HepG2 (cell line): Measurements from ENCODE around the gene ZNF239. TPM values are rescaled to one million over a fixed set of nuclear protein-coding genes. Genes with fewer than 3 reads are reported as not detected.
A peak's percentile ranks its signal among the peaks of the same experiment; 100 is the strongest.
"Not testable (repeated sequence)": the region's sequence is repeated elsewhere in the genome, so short reads cannot be mapped to it uniquely, and the experiment has no call there.

ENCODE experiments used
- ATAC-seq: fragments of 200-7000 bp; cut with Tn5 transposase; 3 replicates; pipeline ENCODE4 v1.9.1; 2020; ENCODE audit warnings: mild to moderate bottlenecking, moderate library complexity
- BruUV-seq: library from RNA; stranded (reverse); fragments of 400-500 nt; replicated peaks from 2 replicates; lab custom pipeline; 2021; lab: Mats Ljungman, UMichigan
- CTCF ChIA-PET: fragments of 300-600 bp; formaldehyde crosslinking; extraction: SDS; loops from one replicate; lab custom pipeline; 2021; ENCODE audit warnings: low total read pairs, inconsistent platforms, low intra/inter-chr PET ratio; lab: Yijun Ruan, JAX
- POLR2A ChIA-PET: fragments of 350-600 bp; sonication (Branson Sonifier 250); formaldehyde crosslinking; loops from one replicate; lab custom pipeline; 2020; ENCODE audit warnings: antibody characterized with exemption, inconsistent platforms; lab: Yijun Ruan, JAX
- DNase-seq: peaks from one replicate; pipeline ENCODE4 v3.0.0-alpha.2; 2015; ENCODE audit warnings: low spot score
- FAIRE-seq: peaks from 3 replicates; lab custom pipeline; 2011; peaks lifted over from hg19 to GRCh38; lab: Jason Lieb, UNC
- H2AFZ ChIP-seq: one replicate; pipeline ENCODE4 v1.6.1; 2011; ENCODE audit warnings: low read length, inconsistent platforms
- H3K27ac ChIP-seq: fragments of 300-600 bp; 3 replicates; pipeline ENCODE4 v1.8.0; 2011; ENCODE audit warnings: mixed run types, mild to moderate bottlenecking, mixed read lengths, low read length, inconsistent platforms; ENCODE audit not compliant: insufficient read depth; ENCODE audit errors: extremely low read length
- H3K27me3 ChIP-seq, 2 experiments: fragments of 200-600 bp in 1 of 2; 2 replicates in 1 of 2; 3 replicates in 1 of 2; pipeline versions ENCODE4 v1.6.0 to v1.8.0; 2011; ENCODE audit warnings: low read length in 2 of 2, mild to moderate bottlenecking in 2 of 2, moderate library complexity in 2 of 2, inconsistent platforms in 1 of 2; ENCODE audit not compliant: insufficient read depth in 2 of 2, control insufficient read depth in 1 of 2
- H3K36me3 ChIP-seq, 2 experiments: fragments of 200-600 bp in 1 of 2; replicated peaks in 1 of 2; 2 replicates in 1 of 2; 3 replicates in 1 of 2; pipeline versions ENCODE4 v1.5.1 to v1.8.0; 2011; ENCODE audit warnings: low read length in 2 of 2, inconsistent platforms in 1 of 2; ENCODE audit not compliant: insufficient read depth in 2 of 2, control insufficient read depth in 1 of 2
- H3K4me1 ChIP-seq: 2 replicates; pipeline ENCODE4 v1.5.1; 2012; ENCODE audit warnings: low read length, inconsistent platforms; ENCODE audit not compliant: insufficient read depth
- H3K4me2 ChIP-seq: 2 replicates; pipeline ENCODE4 v1.6.0; 2011; ENCODE audit warnings: low read depth, low read length, inconsistent platforms
- H3K4me3 ChIP-seq, 3 experiments: fragments of 200-600 bp in 1 of 3; sonication (generic), shearing (Covaris generic) in 1 of 3; replicated peaks in 1 of 3; 2 replicates each; pipeline ENCODE4 v1.5.1; 2011 to 2016; ENCODE audit warnings: low read length in 3 of 3, inconsistent platforms in 2 of 3, low read depth in 2 of 3, mild to moderate bottlenecking in 2 of 3, control low read depth in 1 of 3, mixed read lengths in 1 of 3; ENCODE audit not compliant: insufficient read depth in 1 of 3
- H3K79me2 ChIP-seq: one replicate; pipeline ENCODE4 v1.6.1; 2011; ENCODE audit warnings: low read length, inconsistent platforms; ENCODE audit not compliant: insufficient read depth
- H3K9ac ChIP-seq: 2 replicates; pipeline ENCODE4 v1.6.0; 2011; ENCODE audit warnings: mild to moderate bottlenecking, low read depth, low read length, inconsistent platforms; ENCODE audit not compliant: insufficient read depth
- H3K9me3 ChIP-seq: 2 replicates; pipeline ENCODE4 v1.5.1; 2012; ENCODE audit warnings: mild to moderate bottlenecking, low read length
- H4K20me1 ChIP-seq: 2 replicates; pipeline ENCODE4 v1.6.0; 2011; ENCODE audit warnings: inconsistent platforms, mild to moderate bottlenecking, low read length, moderate library complexity; ENCODE audit not compliant: insufficient read depth
- HHEX ChIP-seq: IDR thresholded peaks from 2 replicates; pipeline ENCODE4 v1.6.1; 2016; ENCODE audit warnings: control low read depth
- RBAK ChIP-seq: sonication (generic); formaldehyde crosslinking; IDR thresholded peaks from 2 replicates; pipeline ENCODE4 v1.5.1; 2020; ENCODE audit warnings: mild to moderate bottlenecking, missing genetic modification reagents
- SSRP1 ChIP-seq: IDR thresholded peaks from 2 replicates; pipeline ENCODE4 v1.6.1; 2016; ENCODE audit warnings: control low read depth
- ZNF446 ChIP-seq: sonication (generic); formaldehyde crosslinking; IDR thresholded peaks from 2 replicates; pipeline ENCODE4 v1.5.0; 2020; ENCODE audit warnings: mild to moderate bottlenecking, missing genetic modification reagents
- ZNF761 ChIP-seq: sonication (generic); formaldehyde crosslinking; conservative IDR thresholded peaks from 2 replicates; pipeline ENCODE4 v1.4.0; 2020; ENCODE audit warnings: mild to moderate bottlenecking, missing genetic modification reagents
- WGBS: methylation state at CpG from one replicate; pipeline ENCODE4 v1.1.6; 2017; ENCODE audit warnings: low lambda C conversion rate; 5-methylcytosine and 5-hydroxymethylcytosine counted together
- in situ Hi-C: cut with HindIII; loops from 2 replicates; pipeline ENCODE4 v1.10.0; 2017; ENCODE audit warnings: low pct_unique_long_range_greater_than_20kb; ENCODE audit not compliant: extremely low pct_ligation_motif_present
- intact Hi-C: fragments of 100-400 bp; cut with micrococcal nuclease; formaldehyde crosslinking; loops from one replicate; pipeline ENCODE4 v1.10.0; 2022; ENCODE audit not compliant: unreplicated experiment
- polyA plus RNA-seq, 8 experiments: library from polyadenylated mRNA; depleted of rRNA in 3 of 8; stranded (reverse) in 7 of 8; unstranded in 1 of 8; fragments of >200 nt; fragmentation: Illumina TruSeq in 4 of 8; extraction: Trizol in 4 of 8; gene quantifications; 2 replicates each; pipeline versions ENCODE4 v1.2.1 to v1.2.3, GENCODE V29; 2011 to 2016; ENCODE audit warnings: low read depth in 4 of 8, missing spikeins in 1 of 8, mixed read lengths in 1 of 8; ENCODE audit not compliant: insufficient read depth in 1 of 8
- total RNA-seq, 5 experiments: library from RNA; depleted of rRNA; stranded (reverse); fragments of >200 nt; fragmentation: Illumina TruSeq; extraction: Trizol; gene quantifications; 2 replicates each; pipeline ENCODE4 v1.2.3, GENCODE V29; 2016; ENCODE audit warnings: low read depth in 1 of 5
- TF ChIP-seq, protein P1 (sequence below): sonication (generic); formaldehyde crosslinking; IDR thresholded peaks from 2 replicates; pipeline ENCODE4 v1.4.0; 2020; ENCODE audit warnings: missing genetic modification reagents, borderline replicate concordance

The ZNF239 gene
- total and polyA plus RNA-seq, 2 of the 13 experiments (the other 11 are each of a cell fraction or from before 2014, with no cell fraction given) = 0.05 TPM; not detected in 1

DNA sequence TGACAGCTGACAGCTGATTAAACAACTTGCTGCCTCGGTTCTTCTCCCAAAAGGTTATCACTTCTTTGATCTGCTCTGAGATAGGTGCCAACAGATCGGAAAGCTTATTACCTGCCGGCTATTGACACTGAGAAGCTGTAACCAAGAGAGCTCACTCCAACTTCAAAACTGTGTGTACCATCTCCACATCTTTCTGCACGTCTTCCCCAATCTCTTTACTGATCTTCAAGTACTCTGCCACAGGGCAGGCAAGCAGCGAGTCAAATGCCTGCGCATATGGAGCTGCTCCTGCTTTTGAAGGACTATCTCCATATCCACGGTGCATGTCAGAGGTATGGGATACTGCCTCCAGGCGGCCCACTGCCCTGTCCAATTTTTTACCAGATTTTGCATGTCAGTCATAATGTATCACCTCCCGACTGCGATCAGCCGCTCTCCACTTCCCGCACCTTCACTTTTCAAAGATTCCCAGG is 31.5 kb upstream of the ZNF239 start (continued):
- TF ChIP-seq RBAK (CRISPR knock-in tag) = no peak
- TF ChIP-seq, protein P1, sequence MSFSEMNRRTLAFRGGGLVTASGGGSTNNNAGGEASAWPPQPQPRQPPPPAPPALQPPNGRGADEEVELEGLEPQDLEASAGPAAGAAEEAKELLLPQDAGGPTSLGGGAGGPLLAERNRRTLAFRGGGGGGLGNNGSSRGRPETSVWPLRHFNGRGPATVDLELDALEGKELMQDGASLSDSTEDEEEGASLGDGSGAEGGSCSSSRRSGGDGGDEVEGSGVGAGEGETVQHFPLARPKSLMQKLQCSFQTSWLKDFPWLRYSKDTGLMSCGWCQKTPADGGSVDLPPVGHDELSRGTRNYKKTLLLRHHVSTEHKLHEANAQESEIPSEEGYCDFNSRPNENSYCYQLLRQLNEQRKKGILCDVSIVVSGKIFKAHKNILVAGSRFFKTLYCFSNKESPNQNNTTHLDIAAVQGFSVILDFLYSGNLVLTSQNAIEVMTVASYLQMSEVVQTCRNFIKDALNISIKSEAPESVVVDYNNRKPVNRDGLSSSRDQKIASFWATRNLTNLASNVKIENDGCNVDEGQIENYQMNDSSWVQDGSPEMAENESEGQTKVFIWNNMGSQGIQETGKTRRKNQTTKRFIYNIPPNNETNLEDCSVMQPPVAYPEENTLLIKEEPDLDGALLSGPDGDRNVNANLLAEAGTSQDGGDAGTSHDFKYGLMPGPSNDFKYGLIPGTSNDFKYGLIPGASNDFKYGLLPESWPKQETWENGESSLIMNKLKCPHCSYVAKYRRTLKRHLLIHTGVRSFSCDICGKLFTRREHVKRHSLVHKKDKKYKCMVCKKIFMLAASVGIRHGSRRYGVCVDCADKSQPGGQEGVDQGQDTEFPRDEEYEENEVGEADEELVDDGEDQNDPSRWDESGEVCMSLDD (CRISPR knock-in tag) = no peak
- no peak for TF ChIP-seq SSRP1 (CRISPR knock-in tag)
- TF ChIP-seq HHEX = no peak
- no peak for TF ChIP-seq ZNF446 (CRISPR knock-in tag)

DNA sequence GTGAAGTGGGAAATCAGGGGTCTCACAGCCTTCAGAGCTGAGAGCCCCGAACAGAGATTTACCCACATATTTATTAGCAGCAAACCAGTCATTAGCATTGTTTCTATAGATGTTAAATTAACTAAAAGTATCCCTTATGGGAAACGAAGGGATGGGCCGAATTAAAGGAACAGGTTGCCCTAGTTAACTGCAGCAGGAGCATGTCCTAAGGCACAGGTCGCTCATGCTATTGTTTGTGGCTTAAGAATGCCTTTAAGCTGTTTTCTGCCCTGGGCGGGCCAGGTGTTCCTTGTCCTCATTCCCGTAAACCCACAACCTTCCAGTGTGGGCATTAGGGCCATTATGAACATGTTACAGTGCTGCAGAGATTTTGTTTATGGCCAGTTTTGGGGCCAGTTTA is 27.2 kb upstream of the ZNF239 start:
- H2AFZ ChIP-seq, H4K20me1 ChIP-seq, BruUV-seq, in situ Hi-C loops, H3K9me3 ChIP-seq, H3K36me3 ChIP-seq, H3K9ac ChIP-seq, ATAC-seq, H3K27ac ChIP-seq, CTCF ChIA-PET, H3K4me2 ChIP-seq, POLR2A ChIA-PET, DNase-seq, intact Hi-C loops, H3K4me1 ChIP-seq, H3K4me3 ChIP-seq, FAIRE-seq, H3K79me2 ChIP-seq, H3K27me3 ChIP-seq: not testable (repeated sequence)
- peak; percentile 84; the same call in 1 of the 2 replicates for TF ChIP-seq ZNF761 (CRISPR knock-in tag)
- WGBS = 28% methylated on average over 6 of the region's 6 CpGs
